Esophagus squamous epithelium (tissue), 4 donors: ENCODE measurements around the gene RAB36.

ENCODE experiments used
- POLR2A ChIP-seq, 4 donors: fragments of 450-650 bp; IDR thresholded peaks; one replicate each; pipeline ENCODE4 v1.6.1; 2017; ENCODE audit warnings: antibody characterized with exemption in 4 of 4, mild to moderate bottlenecking in 4 of 4, moderate library complexity in 3 of 4
- TF ChIP-seq, protein P1 (sequence below), 6 experiments: fragments of 450-650 bp in 4 of 6; fragments of 200-600 bp in 2 of 6; sonication (generic) in 2 of 6; IDR thresholded peaks; one replicate each; pipeline ENCODE4 v1.5.1; 2016 to 2019; ENCODE audit warnings: antibody characterized with exemption in 6 of 6, mild to moderate bottlenecking in 4 of 6, moderate library complexity in 4 of 6

DNA sequence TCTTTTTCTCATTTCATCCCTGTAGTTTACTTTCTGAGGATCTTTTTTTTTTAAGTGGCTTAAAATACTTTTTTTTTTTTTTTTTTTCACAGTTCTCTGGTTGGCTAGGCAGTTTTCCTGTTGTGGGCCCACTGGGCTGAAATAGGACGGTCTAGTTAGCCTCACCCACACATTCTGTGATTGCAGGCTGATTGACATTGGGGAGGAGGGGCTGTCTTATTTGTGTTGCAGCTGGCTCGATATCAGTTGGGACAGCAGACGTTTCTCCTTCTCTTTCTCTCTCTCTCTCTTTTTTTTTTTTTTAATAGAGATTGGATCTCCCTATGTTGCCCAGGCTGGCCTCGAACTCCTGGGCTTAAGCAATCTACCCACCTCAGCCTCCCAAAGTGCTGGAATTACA, 41.9 kb downstream of the RAB36 start:
- TF ChIP-seq POLR2A (IDR thresholded peaks at IDR 0.05), result no peak
- TF ChIP-seq, protein P1, sequence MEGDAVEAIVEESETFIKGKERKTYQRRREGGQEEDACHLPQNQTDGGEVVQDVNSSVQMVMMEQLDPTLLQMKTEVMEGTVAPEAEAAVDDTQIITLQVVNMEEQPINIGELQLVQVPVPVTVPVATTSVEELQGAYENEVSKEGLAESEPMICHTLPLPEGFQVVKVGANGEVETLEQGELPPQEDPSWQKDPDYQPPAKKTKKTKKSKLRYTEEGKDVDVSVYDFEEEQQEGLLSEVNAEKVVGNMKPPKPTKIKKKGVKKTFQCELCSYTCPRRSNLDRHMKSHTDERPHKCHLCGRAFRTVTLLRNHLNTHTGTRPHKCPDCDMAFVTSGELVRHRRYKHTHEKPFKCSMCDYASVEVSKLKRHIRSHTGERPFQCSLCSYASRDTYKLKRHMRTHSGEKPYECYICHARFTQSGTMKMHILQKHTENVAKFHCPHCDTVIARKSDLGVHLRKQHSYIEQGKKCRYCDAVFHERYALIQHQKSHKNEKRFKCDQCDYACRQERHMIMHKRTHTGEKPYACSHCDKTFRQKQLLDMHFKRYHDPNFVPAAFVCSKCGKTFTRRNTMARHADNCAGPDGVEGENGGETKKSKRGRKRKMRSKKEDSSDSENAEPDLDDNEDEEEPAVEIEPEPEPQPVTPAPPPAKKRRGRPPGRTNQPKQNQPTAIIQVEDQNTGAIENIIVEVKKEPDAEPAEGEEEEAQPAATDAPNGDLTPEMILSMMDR (IDR thresholded peaks at IDR 0.05), result no peak
